Measurements from ENCODE around the gene ANKS6.

ANKS6 gene

GRCh38 chr9:98740226-98740881 is 56.0 kb downstream of the ANKS6 start:
- Histone ChIP-seq H3K9me2 (replicated peaks; ENCODE audit: control insufficient read depth, low read length) (no peaks in the 10 kb centered on the region), H4K20me1 (ENCODE audit: control insufficient read depth, insufficient read depth, low read depth, low read length) (no peaks in the 10 kb centered on the region), H3K9me3 (ENCODE audit: control insufficient read depth, insufficient read depth, low read length) (no peaks in the 10 kb centered on the region), H3F3A (ENCODE audit: control insufficient read depth, insufficient read depth) (no peaks in the 10 kb centered on the region), H3K27ac (ENCODE audit: low read depth, low read length) (no peak overlapping the region), H3K4me2 (ENCODE audit: low read length) (no peak overlapping the region), H3K4me3 (ENCODE audit: low read length) (no peak overlapping the region), H3K36me3 (ENCODE audit: control insufficient read depth, low read length) (no peaks in the 10 kb centered on the region), H3K4me1 (ENCODE audit: control insufficient read depth, low read length) (no peaks in the 10 kb centered on the region), H3K79me2 (ENCODE audit: control insufficient read depth, low read length) (no peaks in the 10 kb centered on the region), H3K27me3 (ENCODE audit: control insufficient read depth, low read length) (no peaks in the 10 kb centered on the region)
- TF ChIP-seq, protein P1, sequence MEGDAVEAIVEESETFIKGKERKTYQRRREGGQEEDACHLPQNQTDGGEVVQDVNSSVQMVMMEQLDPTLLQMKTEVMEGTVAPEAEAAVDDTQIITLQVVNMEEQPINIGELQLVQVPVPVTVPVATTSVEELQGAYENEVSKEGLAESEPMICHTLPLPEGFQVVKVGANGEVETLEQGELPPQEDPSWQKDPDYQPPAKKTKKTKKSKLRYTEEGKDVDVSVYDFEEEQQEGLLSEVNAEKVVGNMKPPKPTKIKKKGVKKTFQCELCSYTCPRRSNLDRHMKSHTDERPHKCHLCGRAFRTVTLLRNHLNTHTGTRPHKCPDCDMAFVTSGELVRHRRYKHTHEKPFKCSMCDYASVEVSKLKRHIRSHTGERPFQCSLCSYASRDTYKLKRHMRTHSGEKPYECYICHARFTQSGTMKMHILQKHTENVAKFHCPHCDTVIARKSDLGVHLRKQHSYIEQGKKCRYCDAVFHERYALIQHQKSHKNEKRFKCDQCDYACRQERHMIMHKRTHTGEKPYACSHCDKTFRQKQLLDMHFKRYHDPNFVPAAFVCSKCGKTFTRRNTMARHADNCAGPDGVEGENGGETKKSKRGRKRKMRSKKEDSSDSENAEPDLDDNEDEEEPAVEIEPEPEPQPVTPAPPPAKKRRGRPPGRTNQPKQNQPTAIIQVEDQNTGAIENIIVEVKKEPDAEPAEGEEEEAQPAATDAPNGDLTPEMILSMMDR (IDR thresholded peaks at IDR 0.05; ENCODE audit: low read depth, low read length, poor library complexity, severe bottlenecking), result no peak
- no peak for TF ChIP-seq EZH2phosphoT487 (IDR thresholded peaks at IDR 0.05; ENCODE audit: borderline replicate concordance, low read length)

GRCh38 chr9:98738741-98739140 is 57.6 kb downstream of the ANKS6 start:
- H3K4me2 ChIP-seq (ENCODE audit: low read length), result no peak overlapping the region
- TF ChIP-seq EZH2phosphoT487 (IDR thresholded peaks at IDR 0.05; ENCODE audit: borderline replicate concordance, low read length), result no peak
- TF ChIP-seq, protein P1 (IDR thresholded peaks at IDR 0.05; ENCODE audit: low read depth, low read length, poor library complexity, severe bottlenecking), result no peak

GRCh38 chr9:98736226-98736625 is 60.1 kb downstream of the ANKS6 start:
- Histone ChIP-seq H3K9me2 (replicated peaks; ENCODE audit: control insufficient read depth, low read length) (no peaks in the 10 kb centered on the region), H3K27me3 (ENCODE audit: control insufficient read depth, low read length) (no peaks in the 10 kb centered on the region), H3K4me2 (ENCODE audit: low read length) (no peak overlapping the region), H3K36me3 (ENCODE audit: control insufficient read depth, low read length) (no peaks in the 10 kb centered on the region), H3F3A (ENCODE audit: control insufficient read depth, insufficient read depth) (no peaks in the 10 kb centered on the region), H3K27ac (ENCODE audit: low read depth, low read length) (no peak overlapping the region), H3K4me3 (ENCODE audit: low read length) (no peak overlapping the region), H4K20me1 (ENCODE audit: control insufficient read depth, insufficient read depth, low read depth, low read length) (no peaks in the 10 kb centered on the region), H3K4me1 (ENCODE audit: control insufficient read depth, low read length) (no peaks in the 10 kb centered on the region), H3K79me2 (ENCODE audit: control insufficient read depth, low read length) (no peaks in the 10 kb centered on the region), H3K9me3 (ENCODE audit: control insufficient read depth, insufficient read depth, low read length) (no peaks in the 10 kb centered on the region)
- TF ChIP-seq, protein P1 (IDR thresholded peaks at IDR 0.05; ENCODE audit: low read depth, low read length, poor library complexity, severe bottlenecking), result no peak

More at GRCh38 chr9:98738741-98739140, 57.6 kb downstream of the ANKS6 start:
- no peaks in the 10 kb centered on the region for H3K9me2 ChIP-seq (replicated peaks; ENCODE audit: control insufficient read depth, low read length)
- H3K27me3 ChIP-seq (ENCODE audit: control insufficient read depth, low read length), result no peaks in the 10 kb centered on the region
- no peaks in the 10 kb centered on the region for H3K79me2 ChIP-seq (ENCODE audit: control insufficient read depth, low read length)
- no peaks in the 10 kb centered on the region for H3K36me3 ChIP-seq (ENCODE audit: control insufficient read depth, low read length)
- H4K20me1 ChIP-seq (ENCODE audit: control insufficient read depth, insufficient read depth, low read depth, low read length), result no peaks in the 10 kb centered on the region
- no peak overlapping the region for H3K27ac ChIP-seq (ENCODE audit: low read depth, low read length)
- H3K4me1 ChIP-seq (ENCODE audit: control insufficient read depth, low read length), result no peaks in the 10 kb centered on the region
- H3F3A ChIP-seq (ENCODE audit: control insufficient read depth, insufficient read depth), result no peaks in the 10 kb centered on the region
- H3K9me3 ChIP-seq (ENCODE audit: control insufficient read depth, insufficient read depth, low read length), result no peaks in the 10 kb centered on the region
- no peak overlapping the region for H3K4me3 ChIP-seq (ENCODE audit: low read length)
